ENCODE results near the gene VSIG10.
A peak's percentile ranks its signal among the peaks of the same experiment; 100 is the strongest.

The VSIG10 gene

GRCh38 chr12:118059341-118060191, 44.2 kb downstream of the VSIG10 start:
- DNase-seq: no peak

GRCh38 chr12:118058881-118059280, 44.9 kb downstream of the VSIG10 start:
- DNase-seq: no peak

- no peak for DNase-seq
Measured at GRCh38 chr12:118058227-118058626, 45.6 kb downstream of the VSIG10 start.

GRCh38 chr12:118055865-118056773, 47.7 kb downstream of the VSIG10 start:
- DNase-seq: no peak

GRCh38 chr12:118055144-118055557, 48.7 kb downstream of the VSIG10 start:
- no peak for DNase-seq

- no peak for DNase-seq
Measured at GRCh38 chr12:118053071-118053985, 50.5 kb downstream of the VSIG10 start.

GRCh38 chr12:118052324-118053070, 51.3 kb downstream of the VSIG10 start:
- peak; percentile 88 for DNase-seq

GRCh38 chr12:118050972-118051910, 52.6 kb downstream of the VSIG10 start:
- DNase-seq: no peak

- no peak for DNase-seq
Measured at GRCh38 chr12:118046430-118046829, 57.4 kb downstream of the VSIG10 start.

GRCh38 chr12:118044577-118044976, 59.2 kb downstream of the VSIG10 start:
- DNase-seq: no peak

GRCh38 chr12:118044075-118044474, 59.7 kb downstream of the VSIG10 start:
- no peak for DNase-seq

- no peak for DNase-seq
Measured at GRCh38 chr12:118042091-118042490, 61.7 kb downstream of the VSIG10 start.

GRCh38 chr12:118038137-118038536, 65.7 kb downstream of the VSIG10 start:
- no peak for DNase-seq

- no peak for DNase-seq
Measured at GRCh38 chr12:118036672-118037411, 67.0 kb downstream of the VSIG10 start.

GRCh38 chr12:118035190-118036041, 68.4 kb downstream of the VSIG10 start:
- DNase-seq: no peak

GRCh38 chr12:118034429-118035189, 69.2 kb downstream of the VSIG10 start:
- no peak for DNase-seq

GRCh38 chr12:118033902-118034301, 69.9 kb downstream of the VSIG10 start:
- DNase-seq: no peak

GRCh38 chr12:118033323-118033722, 70.5 kb downstream of the VSIG10 start:
- no peak for DNase-seq

All from amniotic stem cell (primary cell).